HepG2 (cell line): ENCODE measurements around the gene YIPF5. TPM values are rescaled to one million over a fixed set of nuclear protein-coding genes. Genes with fewer than 3 reads are reported as not detected.

Experiments
- ATAC-seq: fragments of 200-7000 bp; cut with Tn5 transposase; 3 replicates; pipeline ENCODE4 v1.9.1; 2020; ENCODE audit warnings: mild to moderate bottlenecking, moderate library complexity
- BruUV-seq: library from RNA; stranded (reverse); fragments of 400-500 nt; replicated peaks from 2 replicates; lab custom pipeline; 2021; lab: Mats Ljungman, UMichigan
- CTCF ChIA-PET: fragments of 300-600 bp; formaldehyde crosslinking; extraction: SDS; loops from one replicate; lab custom pipeline; 2021; ENCODE audit warnings: low total read pairs, inconsistent platforms, low intra/inter-chr PET ratio; lab: Yijun Ruan, JAX
- POLR2A ChIA-PET: fragments of 350-600 bp; sonication (Branson Sonifier 250); formaldehyde crosslinking; loops from one replicate; lab custom pipeline; 2020; ENCODE audit warnings: antibody characterized with exemption, inconsistent platforms; lab: Yijun Ruan, JAX
- DNase-seq: peaks from one replicate; pipeline ENCODE4 v3.0.0-alpha.2; 2015; ENCODE audit warnings: low spot score
- FAIRE-seq: peaks from 3 replicates; lab custom pipeline; 2011; peaks lifted over from hg19 to GRCh38; lab: Jason Lieb, UNC
- H2AFZ ChIP-seq: one replicate; pipeline ENCODE4 v1.6.1; 2011; ENCODE audit warnings: low read length, inconsistent platforms
- H3K27ac ChIP-seq: fragments of 300-600 bp; 3 replicates; pipeline ENCODE4 v1.8.0; 2011; ENCODE audit warnings: mixed run types, mild to moderate bottlenecking, mixed read lengths, low read length, inconsistent platforms; ENCODE audit not compliant: insufficient read depth; ENCODE audit errors: extremely low read length
- H3K27me3 ChIP-seq, 2 experiments: fragments of 200-600 bp in 1 of 2; 2 replicates in 1 of 2; 3 replicates in 1 of 2; pipeline versions ENCODE4 v1.6.0 to v1.8.0; 2011; ENCODE audit warnings: low read length in 2 of 2, mild to moderate bottlenecking in 2 of 2, moderate library complexity in 2 of 2, inconsistent platforms in 1 of 2; ENCODE audit not compliant: insufficient read depth in 2 of 2, control insufficient read depth in 1 of 2
- H3K36me3 ChIP-seq, 2 experiments: fragments of 200-600 bp in 1 of 2; replicated peaks in 1 of 2; 2 replicates in 1 of 2; 3 replicates in 1 of 2; pipeline versions ENCODE4 v1.5.1 to v1.8.0; 2011; ENCODE audit warnings: low read length in 2 of 2, inconsistent platforms in 1 of 2; ENCODE audit not compliant: insufficient read depth in 2 of 2, control insufficient read depth in 1 of 2
- H3K4me1 ChIP-seq: 2 replicates; pipeline ENCODE4 v1.5.1; 2012; ENCODE audit warnings: low read length, inconsistent platforms; ENCODE audit not compliant: insufficient read depth
- H3K4me2 ChIP-seq: 2 replicates; pipeline ENCODE4 v1.6.0; 2011; ENCODE audit warnings: low read depth, low read length, inconsistent platforms
- H3K4me3 ChIP-seq, 3 experiments: fragments of 200-600 bp in 1 of 3; sonication (generic), shearing (Covaris generic) in 1 of 3; replicated peaks in 1 of 3; 2 replicates each; pipeline ENCODE4 v1.5.1; 2011 to 2016; ENCODE audit warnings: low read length in 3 of 3, inconsistent platforms in 2 of 3, low read depth in 2 of 3, mild to moderate bottlenecking in 2 of 3, control low read depth in 1 of 3, mixed read lengths in 1 of 3; ENCODE audit not compliant: insufficient read depth in 1 of 3
- H3K79me2 ChIP-seq: one replicate; pipeline ENCODE4 v1.6.1; 2011; ENCODE audit warnings: low read length, inconsistent platforms; ENCODE audit not compliant: insufficient read depth
- H3K9ac ChIP-seq: 2 replicates; pipeline ENCODE4 v1.6.0; 2011; ENCODE audit warnings: mild to moderate bottlenecking, low read depth, low read length, inconsistent platforms; ENCODE audit not compliant: insufficient read depth
- H3K9me3 ChIP-seq: 2 replicates; pipeline ENCODE4 v1.5.1; 2012; ENCODE audit warnings: mild to moderate bottlenecking, low read length
- H4K20me1 ChIP-seq: 2 replicates; pipeline ENCODE4 v1.6.0; 2011; ENCODE audit warnings: inconsistent platforms, mild to moderate bottlenecking, low read length, moderate library complexity; ENCODE audit not compliant: insufficient read depth
- ATF6 ChIP-seq: sonication (generic); formaldehyde crosslinking; conservative IDR thresholded peaks from 2 replicates; pipeline ENCODE4 v1.4.0; 2020; ENCODE audit warnings: missing genetic modification reagents
- FOSL2 ChIP-seq: sonication (generic); formaldehyde crosslinking; IDR thresholded peaks from 2 replicates; pipeline ENCODE4 v1.4.0; 2020; ENCODE audit warnings: missing genetic modification reagents
- FOXC1 ChIP-seq: sonication (generic); formaldehyde crosslinking; IDR thresholded peaks from 2 replicates; pipeline ENCODE4 v1.8.0; 2022; ENCODE audit warnings: mild to moderate bottlenecking, missing genetic modification reagents, borderline replicate concordance
- JUND ChIP-seq: sonication (generic); formaldehyde crosslinking; IDR thresholded peaks from 2 replicates; pipeline ENCODE4 v1.8.0; 2022; ENCODE audit warnings: mild to moderate bottlenecking, missing genetic modification reagents
- REL ChIP-seq: sonication (generic); formaldehyde crosslinking; conservative IDR thresholded peaks from 2 replicates; pipeline ENCODE4 v1.8.0; 2022; ENCODE audit warnings: mild to moderate bottlenecking, missing genetic modification reagents, moderate library complexity
- SMARCC2 ChIP-seq: fragments of 450-650 bp; IDR thresholded peaks from 2 replicates; pipeline ENCODE4 v1.6.1; 2017; ENCODE audit warnings: antibody characterized with exemption, mild to moderate bottlenecking
- TERF1 ChIP-seq: sonication (generic); formaldehyde crosslinking; IDR thresholded peaks from 2 replicates; pipeline ENCODE4 v1.8.0; 2022; ENCODE audit warnings: mild to moderate bottlenecking, missing genetic modification reagents, moderate library complexity
- ZBTB49 ChIP-seq: sonication (generic); formaldehyde crosslinking; IDR thresholded peaks from 2 replicates; pipeline ENCODE4 v1.4.0; 2020; ENCODE audit warnings: missing genetic modification reagents, borderline replicate concordance
- ZNF678 ChIP-seq: sonication (generic); formaldehyde crosslinking; IDR thresholded peaks from 2 replicates; pipeline ENCODE4 v1.4.0; 2020; ENCODE audit warnings: mild to moderate bottlenecking, missing genetic modification reagents
- WGBS: methylation state at CpG from one replicate; pipeline ENCODE4 v1.1.6; 2017; ENCODE audit warnings: low lambda C conversion rate; 5-methylcytosine and 5-hydroxymethylcytosine counted together
- in situ Hi-C: cut with HindIII; loops from 2 replicates; pipeline ENCODE4 v1.10.0; 2017; ENCODE audit warnings: low pct_unique_long_range_greater_than_20kb; ENCODE audit not compliant: extremely low pct_ligation_motif_present
- intact Hi-C: fragments of 100-400 bp; cut with micrococcal nuclease; formaldehyde crosslinking; loops from one replicate; pipeline ENCODE4 v1.10.0; 2022; ENCODE audit not compliant: unreplicated experiment
- polyA plus RNA-seq, 8 experiments: library from polyadenylated mRNA; depleted of rRNA in 3 of 8; stranded (reverse) in 7 of 8; unstranded in 1 of 8; fragments of >200 nt; fragmentation: Illumina TruSeq in 4 of 8; extraction: Trizol in 4 of 8; gene quantifications; 2 replicates each; pipeline versions ENCODE4 v1.2.1 to v1.2.3, GENCODE V29; 2011 to 2016; ENCODE audit warnings: low read depth in 4 of 8, missing spikeins in 1 of 8, mixed read lengths in 1 of 8; ENCODE audit not compliant: insufficient read depth in 1 of 8
- total RNA-seq, 5 experiments: library from RNA; depleted of rRNA; stranded (reverse); fragments of >200 nt; fragmentation: Illumina TruSeq; extraction: Trizol; gene quantifications; 2 replicates each; pipeline ENCODE4 v1.2.3, GENCODE V29; 2016; ENCODE audit warnings: low read depth in 1 of 5
- TF ChIP-seq, protein P1 (sequence below): IDR thresholded peaks from 2 replicates; pipeline ENCODE4 v1.4.0; 2020; ENCODE audit warnings: mild to moderate bottlenecking, missing genetic modification reagents
- TF ChIP-seq, protein P2 (sequence below): fragments of 450-650 bp; IDR thresholded peaks from 2 replicates; pipeline ENCODE4 v1.6.1; 2016

Gene YIPF5
- total and polyA plus RNA-seq, 2 of the 13 experiments (the other 11 are each of a cell fraction or from before 2014, with no cell fraction given): 61.4 to 73.6 TPM

DNA sequence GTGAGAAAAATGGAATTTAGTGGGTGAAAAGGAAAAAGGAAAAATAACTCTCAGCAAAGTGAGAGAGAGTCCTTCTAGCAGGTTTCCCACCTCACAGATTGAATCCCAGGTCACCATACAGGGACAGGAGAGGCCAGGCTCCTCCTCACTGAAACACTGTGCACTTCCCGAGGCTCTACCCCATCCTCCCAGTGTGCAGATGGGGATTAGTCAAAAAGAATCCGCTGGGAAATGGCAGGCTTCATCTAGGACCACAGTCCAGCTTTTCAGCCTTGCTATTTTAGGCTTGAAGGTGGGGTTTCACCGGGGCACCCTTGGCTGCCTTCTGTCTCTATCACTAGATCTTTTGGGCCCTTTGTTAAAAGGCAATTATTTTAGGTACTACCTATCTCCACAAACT lies 47.8 kb downstream of the YIPF5 start:
- no peak for FAIRE-seq
- no peak for DNase-seq
- Histone ChIP-seq H3K4me1 (no peaks in the 10 kb centered on the region), H3K9me3 (no peaks in the 10 kb centered on the region), H3K9ac (no peak overlapping the region), H2AFZ (no peak overlapping the region), H3K4me3 (no peak overlapping the region), H3K27ac (no peak overlapping the region), H3K36me3 (no peaks in the 10 kb centered on the region), H3K79me2 (no peaks in the 10 kb centered on the region), H3K4me2 (no peak overlapping the region), H3K27me3 (no peaks in the 10 kb centered on the region), H4K20me1 (no peaks in the 10 kb centered on the region)
- POLR2A ChIA-PET: no interaction called here
- in situ Hi-C loops: no loop called here
- CTCF ChIA-PET: no interaction called here
- intact Hi-C loops: no loop called here
- no TSS peak for BruUV-seq
- WGBS: 0% methylated on average over 3 of the region's 3 CpGs
- ATAC-seq: no peak
- TF ChIP-seq, protein P1, sequence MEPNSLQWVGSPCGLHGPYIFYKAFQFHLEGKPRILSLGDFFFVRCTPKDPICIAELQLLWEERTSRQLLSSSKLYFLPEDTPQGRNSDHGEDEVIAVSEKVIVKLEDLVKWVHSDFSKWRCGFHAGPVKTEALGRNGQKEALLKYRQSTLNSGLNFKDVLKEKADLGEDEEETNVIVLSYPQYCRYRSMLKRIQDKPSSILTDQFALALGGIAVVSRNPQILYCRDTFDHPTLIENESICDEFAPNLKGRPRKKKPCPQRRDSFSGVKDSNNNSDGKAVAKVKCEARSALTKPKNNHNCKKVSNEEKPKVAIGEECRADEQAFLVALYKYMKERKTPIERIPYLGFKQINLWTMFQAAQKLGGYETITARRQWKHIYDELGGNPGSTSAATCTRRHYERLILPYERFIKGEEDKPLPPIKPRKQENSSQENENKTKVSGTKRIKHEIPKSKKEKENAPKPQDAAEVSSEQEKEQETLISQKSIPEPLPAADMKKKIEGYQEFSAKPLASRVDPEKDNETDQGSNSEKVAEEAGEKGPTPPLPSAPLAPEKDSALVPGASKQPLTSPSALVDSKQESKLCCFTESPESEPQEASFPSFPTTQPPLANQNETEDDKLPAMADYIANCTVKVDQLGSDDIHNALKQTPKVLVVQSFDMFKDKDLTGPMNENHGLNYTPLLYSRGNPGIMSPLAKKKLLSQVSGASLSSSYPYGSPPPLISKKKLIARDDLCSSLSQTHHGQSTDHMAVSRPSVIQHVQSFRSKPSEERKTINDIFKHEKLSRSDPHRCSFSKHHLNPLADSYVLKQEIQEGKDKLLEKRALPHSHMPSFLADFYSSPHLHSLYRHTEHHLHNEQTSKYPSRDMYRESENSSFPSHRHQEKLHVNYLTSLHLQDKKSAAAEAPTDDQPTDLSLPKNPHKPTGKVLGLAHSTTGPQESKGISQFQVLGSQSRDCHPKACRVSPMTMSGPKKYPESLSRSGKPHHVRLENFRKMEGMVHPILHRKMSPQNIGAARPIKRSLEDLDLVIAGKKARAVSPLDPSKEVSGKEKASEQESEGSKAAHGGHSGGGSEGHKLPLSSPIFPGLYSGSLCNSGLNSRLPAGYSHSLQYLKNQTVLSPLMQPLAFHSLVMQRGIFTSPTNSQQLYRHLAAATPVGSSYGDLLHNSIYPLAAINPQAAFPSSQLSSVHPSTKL (CRISPR knock-in tag): no peak
- TF ChIP-seq FOXC1 (CRISPR knock-in tag) (no peak), SMARCC2 (no peak), TERF1 (CRISPR knock-in tag) (no peak), FOSL2 (CRISPR knock-in tag) (no peak), ATF6 (no peak), JUND (CRISPR knock-in tag) (no peak), ZNF678 (CRISPR knock-in tag) (no peak), ZBTB49 (no peak), REL (CRISPR knock-in tag) (no peak)
- TF ChIP-seq, protein P2, sequence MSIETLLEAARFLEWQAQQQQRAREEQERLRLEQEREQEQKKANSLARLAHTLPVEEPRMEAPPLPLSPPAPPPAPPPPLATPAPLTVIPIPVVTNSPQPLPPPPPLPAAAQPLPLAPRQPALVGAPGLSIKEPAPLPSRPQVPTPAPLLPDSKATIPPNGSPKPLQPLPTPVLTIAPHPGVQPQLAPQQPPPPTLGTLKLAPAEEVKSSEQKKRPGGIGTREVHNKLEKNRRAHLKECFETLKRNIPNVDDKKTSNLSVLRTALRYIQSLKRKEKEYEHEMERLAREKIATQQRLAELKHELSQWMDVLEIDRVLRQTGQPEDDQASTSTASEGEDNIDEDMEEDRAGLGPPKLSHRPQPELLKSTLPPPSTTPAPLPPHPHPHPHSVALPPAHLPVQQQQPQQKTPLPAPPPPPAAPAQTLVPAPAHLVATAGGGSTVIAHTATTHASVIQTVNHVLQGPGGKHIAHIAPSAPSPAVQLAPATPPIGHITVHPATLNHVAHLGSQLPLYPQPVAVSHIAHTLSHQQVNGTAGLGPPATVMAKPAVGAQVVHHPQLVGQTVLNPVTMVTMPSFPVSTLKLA: no peak
